GM18508 (cell line): ENCODE results near the gene QDPR.

Source experiments
- ATAC-seq: cut with Tn5 transposase; IDR thresholded peaks from one replicate; pipeline ENCODE4 v1.9.1; 2021; ENCODE audit warnings: moderate number of reproducible peaks; ENCODE audit not compliant: insufficient read depth, unreplicated experiment

QDPR gene

GRCh38 chr4:17493619-17494018, 18.3 kb downstream of the QDPR start:
- no peak for ATAC-seq

GRCh38 chr4:17492876-17493275, 19.0 kb downstream of the QDPR start:
- no peak for ATAC-seq

GRCh38 chr4:17492058-17492741, 19.7 kb downstream of the QDPR start:
- ATAC-seq, result no peak

GRCh38 chr4:17491196-17491595, 20.7 kb downstream of the QDPR start:
- ATAC-seq, result no peak

GRCh38 chr4:17490575-17491059, 21.3 kb downstream of the QDPR start:
- no peak for ATAC-seq

GRCh38 chr4:17489721-17490120, 22.2 kb downstream of the QDPR start:
- no peak for ATAC-seq

GRCh38 chr4:17489123-17489522, 22.8 kb downstream of the QDPR start:
- ATAC-seq, result no peak

- ATAC-seq, result no peak
Measured at GRCh38 chr4:17482716-17483115, 29.2 kb downstream of the QDPR start.

- ATAC-seq, result no peak
Measured at GRCh38 chr4:17480955-17481354, 30.9 kb downstream of the QDPR start.

- ATAC-seq, result no peak
Measured at GRCh38 chr4:17480210-17480927, 31.5 kb downstream of the QDPR start.

GRCh38 chr4:17477774-17478472, 34.0 kb downstream of the QDPR start:
- ATAC-seq, result no peak

- no peak for ATAC-seq
Measured at GRCh38 chr4:17476853-17477252, 35.0 kb downstream of the QDPR start.

GRCh38 chr4:17475481-17475880, 36.4 kb downstream of the QDPR start:
- no peak for ATAC-seq

- no peak for ATAC-seq
Measured at GRCh38 chr4:17469931-17470674, 41.8 kb downstream of the QDPR start.

- no peak for ATAC-seq
Measured at GRCh38 chr4:17468619-17469221, 43.2 kb downstream of the QDPR start.

- ATAC-seq, result no peak
Measured at GRCh38 chr4:17463606-17464005, 48.3 kb downstream of the QDPR start.

- no peak for ATAC-seq
Measured at GRCh38 chr4:17450269-17450804, 61.6 kb downstream of the QDPR start.

- ATAC-seq, result no peak
Measured at GRCh38 chr4:17448689-17449088, 63.2 kb downstream of the QDPR start.

- ATAC-seq, result peak; percentile 94
Measured at GRCh38 chr4:17447675-17448298, 64.1 kb downstream of the QDPR start.
